ENCODE data around the gene ALOX5AP. TPM values are rescaled to one million over a fixed set of nuclear protein-coding genes. Genes with fewer than 3 reads are reported as not detected.

ALOX5AP gene
- total and polyA plus RNA-seq, 4 donors = 3.5 to 6.7 (median 4.1) TPM

DNA sequence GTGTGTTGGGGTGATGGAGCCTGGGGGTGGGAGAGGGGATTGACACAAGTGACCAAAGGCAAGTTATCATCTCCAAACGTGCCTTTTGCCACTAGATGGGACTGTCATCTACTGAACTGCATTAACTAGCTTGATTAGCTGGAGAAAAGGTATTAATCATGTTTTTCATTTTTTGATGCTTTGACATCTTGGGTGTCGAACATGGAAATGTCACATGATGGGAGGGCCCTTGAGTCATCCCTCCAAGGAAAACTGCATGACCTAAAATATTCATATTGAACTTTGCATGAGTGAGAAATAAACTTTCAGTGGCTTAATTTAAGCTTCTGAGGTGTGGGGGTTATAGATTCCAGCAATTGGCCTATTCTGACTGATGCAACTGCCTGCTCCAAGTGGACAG lies 73.3 kb downstream of the ALOX5AP start:
- Histone ChIP-seq H3K27ac (ENCODE audit: low read depth in 1 of 2, low read length in 2 of 2) (no peak overlapping the region), H3K9me3 (ENCODE audit: control insufficient read depth in 4 of 4, low read length in 3 of 4) (no peaks in the 10 kb centered on the region), H3K36me3 (ENCODE audit: control insufficient read depth in 4 of 4, insufficient read depth in 3 of 4, low read depth in 1 of 4, low read length in 3 of 4) (no peaks in the 10 kb centered on the region), H3K4me3 (ENCODE audit: low read depth in 1 of 3, low read length in 3 of 3) (no peak overlapping the region), H3K27me3 (ENCODE audit: control insufficient read depth in 4 of 4, insufficient read depth in 4 of 4, low read length in 3 of 4) (no peaks in the 10 kb centered on the region), H3K9ac (ENCODE audit: low read depth in 1 of 2, low read length in 2 of 2) (no peak overlapping the region), H3K4me1 (ENCODE audit: control insufficient read depth in 4 of 4, insufficient read depth in 4 of 4, low read length in 3 of 4) (peaks cover 3 to 25% (median 23%) of the 10 kb centered on the region in 4 donors)
- no peak for DNase-seq (ENCODE audit: low spot score)
- TF ChIP-seq, protein P1, sequence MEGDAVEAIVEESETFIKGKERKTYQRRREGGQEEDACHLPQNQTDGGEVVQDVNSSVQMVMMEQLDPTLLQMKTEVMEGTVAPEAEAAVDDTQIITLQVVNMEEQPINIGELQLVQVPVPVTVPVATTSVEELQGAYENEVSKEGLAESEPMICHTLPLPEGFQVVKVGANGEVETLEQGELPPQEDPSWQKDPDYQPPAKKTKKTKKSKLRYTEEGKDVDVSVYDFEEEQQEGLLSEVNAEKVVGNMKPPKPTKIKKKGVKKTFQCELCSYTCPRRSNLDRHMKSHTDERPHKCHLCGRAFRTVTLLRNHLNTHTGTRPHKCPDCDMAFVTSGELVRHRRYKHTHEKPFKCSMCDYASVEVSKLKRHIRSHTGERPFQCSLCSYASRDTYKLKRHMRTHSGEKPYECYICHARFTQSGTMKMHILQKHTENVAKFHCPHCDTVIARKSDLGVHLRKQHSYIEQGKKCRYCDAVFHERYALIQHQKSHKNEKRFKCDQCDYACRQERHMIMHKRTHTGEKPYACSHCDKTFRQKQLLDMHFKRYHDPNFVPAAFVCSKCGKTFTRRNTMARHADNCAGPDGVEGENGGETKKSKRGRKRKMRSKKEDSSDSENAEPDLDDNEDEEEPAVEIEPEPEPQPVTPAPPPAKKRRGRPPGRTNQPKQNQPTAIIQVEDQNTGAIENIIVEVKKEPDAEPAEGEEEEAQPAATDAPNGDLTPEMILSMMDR (IDR thresholded peaks at IDR 0.05; ENCODE audit: low read depth, low read length, missing input control) = no peak
- no peak for TF ChIP-seq TAF1 (conservative IDR thresholded peaks at IDR 0.05)
- TF ChIP-seq ZBTB33 (IDR thresholded peaks at IDR 0.05) = no peak
- no peak for TF ChIP-seq SP1 (IDR thresholded peaks at IDR 0.05)
- TF ChIP-seq FOXA2 (IDR thresholded peaks at IDR 0.05) = no peak
- no peak for TF ChIP-seq GABPA (IDR thresholded peaks at IDR 0.05 in 1 of 2, conservative IDR thresholded peaks at IDR 0.05 in 1 of 2)
- TF ChIP-seq NR2F2 (IDR thresholded peaks at IDR 0.05) = no peak
- TF ChIP-seq, protein P2, sequence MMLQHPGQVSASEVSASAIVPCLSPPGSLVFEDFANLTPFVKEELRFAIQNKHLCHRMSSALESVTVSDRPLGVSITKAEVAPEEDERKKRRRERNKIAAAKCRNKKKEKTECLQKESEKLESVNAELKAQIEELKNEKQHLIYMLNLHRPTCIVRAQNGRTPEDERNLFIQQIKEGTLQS (IDR thresholded peaks at IDR 0.05) = no peak
- no peak for TF ChIP-seq HNF4A (conservative IDR thresholded peaks at IDR 0.05)
- TF ChIP-seq, protein P3, sequence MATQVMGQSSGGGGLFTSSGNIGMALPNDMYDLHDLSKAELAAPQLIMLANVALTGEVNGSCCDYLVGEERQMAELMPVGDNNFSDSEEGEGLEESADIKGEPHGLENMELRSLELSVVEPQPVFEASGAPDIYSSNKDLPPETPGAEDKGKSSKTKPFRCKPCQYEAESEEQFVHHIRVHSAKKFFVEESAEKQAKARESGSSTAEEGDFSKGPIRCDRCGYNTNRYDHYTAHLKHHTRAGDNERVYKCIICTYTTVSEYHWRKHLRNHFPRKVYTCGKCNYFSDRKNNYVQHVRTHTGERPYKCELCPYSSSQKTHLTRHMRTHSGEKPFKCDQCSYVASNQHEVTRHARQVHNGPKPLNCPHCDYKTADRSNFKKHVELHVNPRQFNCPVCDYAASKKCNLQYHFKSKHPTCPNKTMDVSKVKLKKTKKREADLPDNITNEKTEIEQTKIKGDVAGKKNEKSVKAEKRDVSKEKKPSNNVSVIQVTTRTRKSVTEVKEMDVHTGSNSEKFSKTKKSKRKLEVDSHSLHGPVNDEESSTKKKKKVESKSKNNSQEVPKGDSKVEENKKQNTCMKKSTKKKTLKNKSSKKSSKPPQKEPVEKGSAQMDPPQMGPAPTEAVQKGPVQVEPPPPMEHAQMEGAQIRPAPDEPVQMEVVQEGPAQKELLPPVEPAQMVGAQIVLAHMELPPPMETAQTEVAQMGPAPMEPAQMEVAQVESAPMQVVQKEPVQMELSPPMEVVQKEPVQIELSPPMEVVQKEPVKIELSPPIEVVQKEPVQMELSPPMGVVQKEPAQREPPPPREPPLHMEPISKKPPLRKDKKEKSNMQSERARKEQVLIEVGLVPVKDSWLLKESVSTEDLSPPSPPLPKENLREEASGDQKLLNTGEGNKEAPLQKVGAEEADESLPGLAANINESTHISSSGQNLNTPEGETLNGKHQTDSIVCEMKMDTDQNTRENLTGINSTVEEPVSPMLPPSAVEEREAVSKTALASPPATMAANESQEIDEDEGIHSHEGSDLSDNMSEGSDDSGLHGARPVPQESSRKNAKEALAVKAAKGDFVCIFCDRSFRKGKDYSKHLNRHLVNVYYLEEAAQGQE (IDR thresholded peaks at IDR 0.05) = no peak
- no peak for TF ChIP-seq RXRA (IDR thresholded peaks at IDR 0.05)
- TF ChIP-seq EGR1 (IDR thresholded peaks at IDR 0.05; ENCODE audit: low read depth in 2 of 2) = no peak
- no peak for TF ChIP-seq FOXA1 (IDR thresholded peaks at IDR 0.05)
- TF ChIP-seq HNF4G (IDR thresholded peaks at IDR 0.05) = no peak
- no peak for TF ChIP-seq JUND (IDR thresholded peaks at IDR 0.05)
- 65% methylated on average over 2 of the region's 2 CpGs for WGBS

DNA sequence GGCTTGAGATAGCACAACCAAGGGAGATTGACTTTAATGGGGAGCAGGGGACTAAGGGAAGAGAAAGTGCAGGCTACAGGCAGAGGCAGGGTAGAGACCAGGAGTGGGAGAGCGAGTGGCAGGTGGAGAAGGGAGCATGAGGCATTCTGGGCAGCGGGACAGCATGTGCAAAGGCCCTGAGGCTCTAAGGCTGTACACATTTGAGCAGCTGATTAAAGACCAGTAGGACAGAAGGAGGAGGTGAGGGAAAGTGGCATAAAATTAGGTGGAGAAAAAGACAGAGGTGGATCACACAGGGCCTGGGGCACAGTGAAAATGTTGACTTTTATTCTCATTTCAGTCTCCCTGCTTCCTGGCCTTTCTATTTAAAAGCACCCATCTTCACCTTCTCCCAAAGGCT lies 74.4 kb downstream of the ALOX5AP start:
- WGBS = 98% methylated on average over 2 of the region's 2 CpGs
- Histone ChIP-seq H3K4me1 (ENCODE audit: control insufficient read depth in 4 of 4, insufficient read depth in 4 of 4, low read length in 3 of 4) (peaks cover 3 to 13% (median 12%) of the 10 kb centered on the region in 4 donors), H3K27ac (ENCODE audit: low read depth in 1 of 2, low read length in 2 of 2) (no peak overlapping the region), H3K4me3 (ENCODE audit: low read depth in 1 of 3, low read length in 3 of 3) (no peak overlapping the region), H3K27me3 (ENCODE audit: control insufficient read depth in 4 of 4, insufficient read depth in 4 of 4, low read length in 3 of 4) (no peaks in the 10 kb centered on the region), H3K9ac (ENCODE audit: low read depth in 1 of 2, low read length in 2 of 2) (no peak overlapping the region), H3K36me3 (ENCODE audit: control insufficient read depth in 4 of 4, insufficient read depth in 3 of 4, low read depth in 1 of 4, low read length in 3 of 4) (no peaks in the 10 kb centered on the region), H3K9me3 (ENCODE audit: control insufficient read depth in 4 of 4, low read length in 3 of 4) (no peaks in the 10 kb centered on the region)
- no peak for TF ChIP-seq HNF4A (conservative IDR thresholded peaks at IDR 0.05)
- TF ChIP-seq YY1 (IDR thresholded peaks at IDR 0.05) = no peak
- no peak for TF ChIP-seq HNF4G (IDR thresholded peaks at IDR 0.05)
- TF ChIP-seq, protein P1 (IDR thresholded peaks at IDR 0.05; ENCODE audit: low read depth, low read length, missing input control) = no peak
- TF ChIP-seq RAD21 (IDR thresholded peaks at IDR 0.05) = no peak
- TF ChIP-seq, protein P3 (IDR thresholded peaks at IDR 0.05) = no peak
- no peak for TF ChIP-seq EGR1 (IDR thresholded peaks at IDR 0.05; ENCODE audit: low read depth in 2 of 2)
- no peak for DNase-seq (ENCODE audit: low spot score)

All from liver (tissue), 9 donors.